ENCODE data around the gene EPHA3. TPM values are rescaled to one million over a fixed set of nuclear protein-coding genes. Genes with fewer than 3 reads are reported as not detected.

EPHA3 gene
- total and polyA plus RNA-seq, 2 donors (not counting 1 experiment from before 2014, with no cell fraction given) = 0.01 TPM; not detected in 1

DNA sequence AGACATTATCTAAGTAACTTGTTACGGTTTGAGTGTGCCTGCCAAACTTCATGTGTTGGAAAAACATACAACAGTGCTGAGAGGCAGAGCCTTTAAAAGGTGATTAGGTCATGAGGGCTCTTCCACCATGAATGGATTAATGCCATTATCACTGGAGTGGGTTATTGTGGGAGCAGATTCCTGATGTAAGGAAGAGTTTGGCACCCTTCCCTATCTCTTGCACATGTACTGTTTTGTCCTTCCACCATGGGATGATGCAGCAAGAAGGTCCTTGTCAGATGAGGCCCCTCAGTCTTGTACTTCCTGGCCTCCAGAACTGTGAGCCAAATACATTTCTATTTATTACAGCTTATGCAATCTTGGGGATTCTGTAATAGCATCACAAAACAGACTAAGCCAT, 413.9 kb downstream of the EPHA3 start:
- Histone ChIP-seq H3K27me3 (replicated peaks in 1 of 4; ENCODE audit: control extremely low read depth in 1 of 4, control insufficient read depth in 3 of 4, insufficient read depth in 4 of 4, low read length in 3 of 4) (no peaks in the 10 kb centered on the region), H3K36me3 (replicated peaks in 1 of 2; ENCODE audit: control extremely low read depth in 1 of 2, control insufficient read depth in 1 of 2, extremely low read depth in 1 of 2, insufficient read depth in 2 of 2, low read length in 1 of 2) (no peaks in the 10 kb centered on the region), H4K20me1 (ENCODE audit: control insufficient read depth, insufficient read depth, low read length, poor library complexity, severe bottlenecking) (no peaks in the 10 kb centered on the region), H3K4me3 (ENCODE audit: control extremely low read depth in 1 of 5, extremely low read depth in 1 of 5, insufficient read depth in 1 of 5, low read depth in 2 of 5, low read length in 4 of 5) (no peak overlapping the region), H3K9me3 (ENCODE audit: control extremely low read depth in 1 of 3, control insufficient read depth in 2 of 3, insufficient read depth in 1 of 3, low read length in 2 of 3) (no peaks in the 10 kb centered on the region), H3K4me1 (ENCODE audit: control insufficient read depth in 2 of 2, insufficient read depth in 2 of 2, low read length in 2 of 2) (no peaks in the 10 kb centered on the region), H3K9ac (ENCODE audit: low read length) (no peak overlapping the region), H3K27ac (ENCODE audit: low read length in 2 of 2) (no peak overlapping the region), H2AFZ (ENCODE audit: insufficient read depth, low read depth, low read length, poor library complexity, severe bottlenecking) (no peak overlapping the region), H3K79me2 (ENCODE audit: control insufficient read depth, insufficient read depth, low read length) (no peaks in the 10 kb centered on the region), H3K4me2 (replicated peaks; ENCODE audit: low read depth, low read length, poor library complexity, severe bottlenecking) (no peak overlapping the region)
- Mint-ChIP-seq H3K9me3 (ENCODE audit: insufficient read depth) (peaks cover 2% of the 10 kb centered on the region), H3K4me3 (no peak overlapping the region), H3K27me3 (no peaks in the 10 kb centered on the region), H3K27ac (no peak overlapping the region), H3K4me1 (no peaks in the 10 kb centered on the region)
- DNase-seq (no peak), ATAC-seq (ENCODE audit: low read depth) (no peak)
- intact Hi-C loops (cut with micrococcal nuclease) = no loop called here
- ChIA-PET CTCF (no interaction called here), POLR2A (no interaction called here)
- TF ChIP-seq, protein P1, sequence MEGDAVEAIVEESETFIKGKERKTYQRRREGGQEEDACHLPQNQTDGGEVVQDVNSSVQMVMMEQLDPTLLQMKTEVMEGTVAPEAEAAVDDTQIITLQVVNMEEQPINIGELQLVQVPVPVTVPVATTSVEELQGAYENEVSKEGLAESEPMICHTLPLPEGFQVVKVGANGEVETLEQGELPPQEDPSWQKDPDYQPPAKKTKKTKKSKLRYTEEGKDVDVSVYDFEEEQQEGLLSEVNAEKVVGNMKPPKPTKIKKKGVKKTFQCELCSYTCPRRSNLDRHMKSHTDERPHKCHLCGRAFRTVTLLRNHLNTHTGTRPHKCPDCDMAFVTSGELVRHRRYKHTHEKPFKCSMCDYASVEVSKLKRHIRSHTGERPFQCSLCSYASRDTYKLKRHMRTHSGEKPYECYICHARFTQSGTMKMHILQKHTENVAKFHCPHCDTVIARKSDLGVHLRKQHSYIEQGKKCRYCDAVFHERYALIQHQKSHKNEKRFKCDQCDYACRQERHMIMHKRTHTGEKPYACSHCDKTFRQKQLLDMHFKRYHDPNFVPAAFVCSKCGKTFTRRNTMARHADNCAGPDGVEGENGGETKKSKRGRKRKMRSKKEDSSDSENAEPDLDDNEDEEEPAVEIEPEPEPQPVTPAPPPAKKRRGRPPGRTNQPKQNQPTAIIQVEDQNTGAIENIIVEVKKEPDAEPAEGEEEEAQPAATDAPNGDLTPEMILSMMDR (IDR thresholded peaks at IDR 0.05) = no peak
- TF ChIP-seq EZH2 (IDR thresholded peaks at IDR 0.05; ENCODE audit: borderline replicate concordance, insufficient read depth, low read depth, low read length, poor library complexity, severe bottlenecking) = no peak
- WGBS (ENCODE audit: insufficient coverage) = no CpG with 5 or more reads among the region's 1 CpG

DNA sequence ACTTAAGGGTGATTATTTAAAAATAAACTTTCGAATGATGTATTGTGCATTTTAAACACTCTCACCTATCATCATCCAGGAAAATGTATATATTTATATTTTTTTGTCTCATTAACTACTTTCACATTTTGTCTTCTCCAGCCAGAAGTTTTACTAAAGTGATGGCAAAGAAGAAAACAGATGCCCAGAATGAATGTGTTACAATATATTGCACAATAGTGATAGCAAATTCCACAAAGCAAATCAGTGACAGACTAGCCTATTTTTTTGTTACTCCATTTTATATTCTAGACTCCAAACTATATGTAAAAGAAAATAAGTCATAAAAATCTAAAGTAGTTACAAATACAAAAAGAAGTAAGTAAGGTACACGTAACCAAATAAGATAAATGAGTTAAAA, 414.7 kb downstream of the EPHA3 start:
- intact Hi-C loops (cut with micrococcal nuclease) = no loop called here
- Histone ChIP-seq H3K9ac (ENCODE audit: low read length) (no peak overlapping the region), H2AFZ (ENCODE audit: insufficient read depth, low read depth, low read length, poor library complexity, severe bottlenecking) (no peak overlapping the region), H3K79me2 (ENCODE audit: control insufficient read depth, insufficient read depth, low read length) (no peaks in the 10 kb centered on the region), H3K4me2 (replicated peaks; ENCODE audit: low read depth, low read length, poor library complexity, severe bottlenecking) (no peak overlapping the region), H3K9me3 (ENCODE audit: control extremely low read depth in 1 of 3, control insufficient read depth in 2 of 3, insufficient read depth in 1 of 3, low read length in 2 of 3) (no peaks in the 10 kb centered on the region), H3K27me3 (replicated peaks in 1 of 4; ENCODE audit: control extremely low read depth in 1 of 4, control insufficient read depth in 3 of 4, insufficient read depth in 4 of 4, low read length in 3 of 4) (no peaks in the 10 kb centered on the region), H3K4me3 (ENCODE audit: control extremely low read depth in 1 of 5, extremely low read depth in 1 of 5, insufficient read depth in 1 of 5, low read depth in 2 of 5, low read length in 4 of 5) (no peak overlapping the region), H3K36me3 (replicated peaks in 1 of 2; ENCODE audit: control extremely low read depth in 1 of 2, control insufficient read depth in 1 of 2, extremely low read depth in 1 of 2, insufficient read depth in 2 of 2, low read length in 1 of 2) (no peaks in the 10 kb centered on the region), H3K4me1 (ENCODE audit: control insufficient read depth in 2 of 2, insufficient read depth in 2 of 2, low read length in 2 of 2) (no peaks in the 10 kb centered on the region), H4K20me1 (ENCODE audit: control insufficient read depth, insufficient read depth, low read length, poor library complexity, severe bottlenecking) (no peaks in the 10 kb centered on the region), H3K27ac (ENCODE audit: low read length in 2 of 2) (no peak overlapping the region)
- peaks cover 2% of the 10 kb centered on the region for H3K9me3 Mint-ChIP-seq (ENCODE audit: insufficient read depth)
- POLR2A ChIA-PET = no interaction called here
- H3K4me3 Mint-ChIP-seq = no peak overlapping the region
- TF ChIP-seq, protein P1 (IDR thresholded peaks at IDR 0.05) = no peak
- TF ChIP-seq EZH2 (IDR thresholded peaks at IDR 0.05; ENCODE audit: borderline replicate concordance, insufficient read depth, low read depth, low read length, poor library complexity, severe bottlenecking) = no peak
- no peak overlapping the region for H3K27ac Mint-ChIP-seq
- CTCF ChIA-PET = no interaction called here
- no CpG with 5 or more reads among the region's 2 CpGs for WGBS (ENCODE audit: insufficient coverage)
- ATAC-seq (ENCODE audit: low read depth) (no peak), DNase-seq (no peak)
- no peaks in the 10 kb centered on the region for H3K27me3 Mint-ChIP-seq
- no peaks in the 10 kb centered on the region for H3K4me1 Mint-ChIP-seq

Data from B cell (primary cell).